Measurements from ENCODE around the gene PITPNM3.

Gene PITPNM3

DNA sequence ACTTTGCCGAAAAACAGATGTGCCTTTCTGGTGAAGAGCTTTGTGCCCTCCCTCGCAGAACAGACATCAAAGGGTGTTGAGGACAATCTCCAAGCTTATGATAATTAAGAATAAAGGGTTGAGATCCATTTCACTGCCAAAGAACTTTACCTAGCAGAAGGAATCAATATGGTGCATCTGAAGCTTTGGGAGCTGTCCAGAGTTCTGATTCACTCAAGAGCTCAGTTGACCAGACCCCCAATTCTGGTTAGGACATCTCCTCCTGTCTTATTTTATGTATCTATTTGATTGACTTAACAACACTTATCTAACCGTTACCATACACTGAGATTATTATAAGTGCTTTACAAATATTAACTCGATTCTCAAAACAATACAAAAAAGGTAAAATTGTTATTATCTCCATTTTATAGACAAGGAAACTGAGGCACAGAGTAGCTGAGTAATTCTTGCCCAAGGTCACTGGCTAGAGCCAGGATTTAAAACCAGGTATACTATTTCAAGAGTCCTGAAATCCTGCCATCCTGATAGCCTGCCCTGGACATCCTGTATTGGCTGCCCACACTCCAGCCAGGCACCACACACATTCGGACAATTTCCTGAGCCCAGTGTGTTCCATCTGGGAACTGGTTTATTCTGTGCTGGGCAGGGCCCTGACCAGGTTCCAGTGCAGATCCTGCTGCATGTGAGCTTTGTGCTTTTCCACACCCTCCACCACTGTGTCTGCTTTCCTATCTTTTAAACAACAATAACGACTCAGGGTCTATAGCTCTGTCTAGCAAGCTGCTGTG, 29.8 kb downstream of the PITPNM3 start:
- DNase-seq (ENCODE audit: low read depth) = no peak

DNA sequence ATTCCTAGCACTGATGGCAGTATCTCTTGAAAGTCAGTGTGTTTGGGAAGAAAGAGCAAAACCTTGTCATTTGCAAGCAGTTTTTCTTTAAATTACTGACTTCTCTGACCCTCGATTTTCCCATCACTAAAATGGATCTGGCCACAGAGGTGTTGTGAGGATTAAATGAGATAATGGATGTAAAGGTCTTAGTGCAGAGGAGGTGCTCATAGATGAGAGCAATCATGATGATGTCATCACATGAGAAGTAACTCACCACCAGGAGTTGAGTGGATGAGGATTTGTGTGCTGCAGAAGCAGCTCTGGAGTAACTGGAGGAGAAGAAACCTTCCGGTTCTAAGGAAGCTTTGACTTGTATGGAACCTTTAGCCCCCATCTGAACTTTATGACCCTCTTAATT, 30.6 kb downstream of the PITPNM3 start:
- DNase-seq (ENCODE audit: low read depth) = no peak

DNA sequence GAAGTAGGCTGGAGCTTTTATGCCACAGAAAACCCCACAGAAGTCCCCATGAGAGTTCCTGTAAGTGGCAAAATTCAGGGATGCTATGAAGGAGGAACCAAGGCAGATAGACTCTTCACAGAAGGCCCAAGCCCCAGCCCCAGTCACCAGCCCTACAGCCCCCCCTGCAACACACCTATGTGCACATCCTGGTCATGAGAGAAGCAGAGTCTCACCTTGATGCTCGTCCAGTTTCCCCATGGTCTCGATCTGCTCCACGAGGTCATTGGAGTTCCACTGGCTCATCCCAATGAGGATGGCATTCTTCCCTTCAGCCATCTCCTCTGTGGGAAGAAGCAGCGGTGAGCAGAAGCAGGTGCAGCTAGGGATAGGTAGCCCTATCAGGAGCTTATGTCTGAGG, 31.2 kb downstream of the PITPNM3 start:
- no peak for DNase-seq (ENCODE audit: low read depth)

- DNase-seq (ENCODE audit: low read depth) = no peak
These were observed 31.8 kb downstream of the PITPNM3 start for GRCh38 chr17:6524520-6524919.

GRCh38 chr17:6523809-6524355, 32.5 kb downstream of the PITPNM3 start:
- DNase-seq (ENCODE audit: low read depth) = no peak

DNA sequence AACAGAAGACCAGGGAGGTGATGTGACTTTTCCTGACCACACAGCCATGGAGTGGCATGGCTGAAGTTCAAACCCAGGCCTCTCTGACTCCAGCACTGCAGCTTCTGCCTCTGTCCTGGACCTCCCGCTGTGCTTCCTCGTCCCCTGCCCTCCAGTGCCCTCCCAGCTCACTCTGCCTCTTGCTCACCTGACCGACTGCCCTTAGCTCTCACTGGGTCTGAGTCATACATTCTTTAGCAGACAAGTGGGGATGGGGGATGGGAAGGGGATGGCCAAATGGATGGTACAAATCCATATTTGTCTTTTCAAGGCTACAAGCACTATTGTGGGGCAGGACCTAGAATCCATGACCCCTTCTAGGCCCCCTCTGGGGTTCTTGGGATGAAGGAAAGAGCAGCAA, 33.0 kb downstream of the PITPNM3 start:
- no peak for DNase-seq (ENCODE audit: low read depth)

GRCh38 chr17:6521586-6521985, 34.8 kb downstream of the PITPNM3 start:
- DNase-seq (ENCODE audit: low read depth) = no peak

DNA sequence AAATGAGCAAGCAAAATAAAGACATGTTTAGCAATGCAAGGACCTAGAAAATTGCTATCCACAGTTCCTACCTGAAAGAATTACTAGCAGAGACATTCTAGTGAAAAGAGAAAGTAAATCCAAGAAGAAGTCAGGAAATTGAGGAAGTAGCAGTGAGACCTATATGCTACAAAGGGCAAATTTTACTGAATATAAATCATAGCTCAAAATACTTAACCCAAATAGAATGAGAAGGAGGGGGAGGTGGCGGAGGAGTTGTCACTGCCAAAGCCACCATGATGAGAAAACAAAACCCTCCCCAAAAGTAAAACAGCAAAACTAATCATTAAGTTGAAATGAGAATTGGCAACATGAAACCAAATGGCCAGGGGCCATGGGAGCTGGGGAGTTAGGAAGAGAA, 39.3 kb downstream of the PITPNM3 start:
- DNase-seq (ENCODE audit: low read depth) = no peak

GRCh38 chr17:6514371-6514770, 42.0 kb downstream of the PITPNM3 start:
- no peak for DNase-seq (ENCODE audit: low read depth)

GRCh38 chr17:6512552-6512951, 43.8 kb downstream of the PITPNM3 start:
- no peak for DNase-seq (ENCODE audit: low read depth)

DNA sequence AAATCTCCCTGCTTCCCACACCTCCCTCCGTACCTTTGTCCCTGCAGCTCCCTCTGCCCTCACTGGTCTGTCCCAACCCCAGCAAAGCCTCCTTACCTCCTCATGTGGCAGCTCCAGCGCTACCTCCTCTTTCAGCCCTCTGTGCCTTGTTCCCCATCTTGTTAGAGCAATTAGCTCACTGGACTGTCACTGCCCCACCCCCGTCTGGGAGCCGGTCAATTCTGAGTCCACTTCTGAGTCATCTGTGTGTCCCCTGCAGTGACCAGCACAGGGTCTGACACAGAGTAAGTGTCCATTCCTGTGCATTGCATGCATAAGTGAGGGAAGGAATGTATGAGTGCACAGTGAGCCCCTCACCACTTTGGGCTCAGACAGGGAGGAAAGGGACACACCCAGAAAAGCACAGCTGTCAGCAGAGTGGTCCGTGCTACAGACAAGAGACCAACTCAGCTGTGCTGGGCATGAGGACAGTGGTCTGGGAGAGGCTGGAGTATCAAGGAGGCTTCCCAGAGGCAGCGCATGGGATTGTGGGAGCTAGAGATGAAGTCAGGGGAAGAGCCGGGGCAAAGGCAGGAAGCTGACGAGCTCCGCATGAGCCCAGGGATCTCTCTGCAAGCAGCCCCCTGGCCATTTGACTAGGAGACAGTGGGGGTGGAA, 45.9 kb downstream of the PITPNM3 start:
- DNase-seq (ENCODE audit: low read depth) = no peak

GRCh38 chr17:6509921-6510320, 46.4 kb downstream of the PITPNM3 start:
- no peak for DNase-seq (ENCODE audit: low read depth)

- DNase-seq (ENCODE audit: low read depth) = no peak
These were observed 47.2 kb downstream of the PITPNM3 start for GRCh38 chr17:6509031-6509771.

- no peak for DNase-seq (ENCODE audit: low read depth)
These were observed 47.8 kb downstream of the PITPNM3 start for GRCh38 chr17:6508519-6509030.

DNA sequence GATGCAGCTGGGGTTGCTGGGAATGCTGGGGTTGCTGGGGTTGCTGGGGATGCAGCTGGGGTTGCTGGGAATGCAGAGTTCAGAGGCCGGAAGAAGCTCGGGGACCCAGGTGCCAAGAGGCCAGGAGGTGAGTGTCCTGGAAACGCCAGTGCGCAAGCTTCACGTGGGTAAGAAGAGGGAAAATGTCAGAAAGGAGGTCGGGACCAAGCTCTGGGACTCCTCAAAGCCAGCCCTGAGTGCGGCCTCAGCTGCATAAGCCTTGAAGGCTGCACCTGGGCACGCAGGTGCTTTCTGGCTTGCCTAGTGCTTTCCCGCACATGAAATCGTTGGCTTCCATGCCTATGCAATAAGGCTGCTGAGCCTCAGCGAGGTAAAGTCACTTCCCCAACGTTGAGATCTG, 48.3 kb downstream of the PITPNM3 start:
- no peak for DNase-seq (ENCODE audit: low read depth)

GRCh38 chr17:6507535-6507934, 48.8 kb downstream of the PITPNM3 start:
- no peak for DNase-seq (ENCODE audit: low read depth)

- DNase-seq (ENCODE audit: low read depth) = no peak
These were observed 49.6 kb downstream of the PITPNM3 start for GRCh38 chr17:6506679-6507231.

GRCh38 chr17:6505425-6506142, 50.8 kb downstream of the PITPNM3 start:
- DNase-seq (ENCODE audit: low read depth) = no peak

DNA sequence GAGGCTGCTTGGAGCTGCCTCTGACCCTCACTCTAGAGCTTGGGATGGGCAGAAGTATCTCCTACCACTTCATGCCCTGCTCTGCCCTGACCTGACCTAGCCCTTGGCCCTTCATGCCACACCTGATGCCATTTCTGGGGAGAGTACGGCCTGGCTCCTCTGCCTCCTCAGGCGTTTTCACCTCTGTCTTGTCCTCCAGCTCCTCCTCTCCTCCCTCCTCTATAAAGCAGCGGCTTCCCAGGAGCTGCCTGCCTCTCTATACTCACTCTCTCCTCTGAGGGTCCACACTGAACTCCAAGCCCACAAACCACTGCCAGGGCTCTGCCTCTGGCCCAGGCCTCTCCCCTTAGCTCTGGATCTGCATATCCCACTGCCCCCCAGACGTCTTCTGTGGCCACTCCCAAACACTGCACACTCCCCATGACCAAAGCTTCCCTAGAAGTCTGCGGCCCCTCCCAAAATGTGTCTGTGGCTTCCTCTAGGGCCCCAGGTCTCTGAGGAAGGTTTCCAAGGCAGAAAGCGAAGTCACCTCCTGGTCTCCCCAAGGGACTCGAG, 52.6 kb downstream of the PITPNM3 start:
- no peak for DNase-seq (ENCODE audit: low read depth)

DNA sequence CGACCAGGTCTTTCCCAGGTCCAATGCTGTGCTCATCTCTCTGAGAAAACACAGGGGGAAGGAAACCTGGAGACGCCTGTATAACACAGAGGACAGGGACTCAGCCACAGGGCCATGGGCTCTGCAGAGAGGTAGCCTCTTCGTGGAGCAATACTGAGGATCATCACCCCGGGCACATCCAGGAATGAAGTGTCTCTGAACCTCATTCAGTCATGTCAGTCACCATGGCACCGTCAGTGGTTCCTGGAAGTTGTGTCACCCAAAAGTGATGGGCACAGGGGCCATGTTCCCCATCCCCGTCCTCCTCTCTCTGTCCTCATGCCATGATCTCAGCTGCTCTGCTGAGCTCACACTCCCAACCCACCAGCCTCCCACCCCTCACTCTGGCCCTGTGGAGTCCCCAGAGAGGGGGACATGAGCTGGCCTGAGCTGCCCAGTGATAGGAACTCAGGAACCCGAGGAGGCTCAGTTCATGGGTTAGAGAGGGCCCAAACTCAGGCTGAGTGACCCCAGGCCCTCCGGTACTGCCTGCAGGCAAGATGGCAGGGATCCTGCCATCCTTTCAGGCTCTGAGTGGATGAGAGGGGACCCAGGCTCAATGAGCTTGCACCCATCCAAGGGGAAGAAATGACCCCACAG, 53.4 kb downstream of the PITPNM3 start:
- no peak for DNase-seq (ENCODE audit: low read depth)

GRCh38 chr17:6502142-6502541, 54.2 kb downstream of the PITPNM3 start:
- no peak for DNase-seq (ENCODE audit: low read depth)
